Type B pancreatic cell (in vitro differentiated cells): Measurements from ENCODE around the gene ESYT2. TPM values are rescaled to one million over a fixed set of nuclear protein-coding genes. Genes with fewer than 3 reads are reported as not detected.
A peak's percentile ranks its signal among the peaks of the same experiment; 100 is the strongest.

ENCODE experiments used
- DNase-seq: peaks from one replicate; pipeline ENCODE4 v3.0.0; 2021; ENCODE audit warnings: mixed read lengths; ENCODE audit not compliant: unreplicated experiment; ENCODE audit errors: extremely low spot score
- H3K27ac Mint-ChIP-seq: 2 replicates; pipeline ENCODE4 v1.8.0; 2021; ENCODE audit warnings: mild to moderate bottlenecking, mixed read lengths
- H3K27me3 Mint-ChIP-seq: 2 replicates; pipeline ENCODE4 v1.8.0; 2021; ENCODE audit warnings: mixed read lengths
- H3K36me3 Mint-ChIP-seq: 2 replicates; pipeline ENCODE4 v1.8.0; 2021; ENCODE audit warnings: mixed read lengths
- H3K4me1 Mint-ChIP-seq: one replicate; pipeline ENCODE4 v1.8.0; 2021; ENCODE audit warnings: mixed read lengths; ENCODE audit not compliant: unreplicated experiment
- H3K4me3 Mint-ChIP-seq: 2 replicates; pipeline ENCODE4 v1.8.0; 2021; ENCODE audit warnings: mild to moderate bottlenecking, mixed read lengths
- H3K9me3 Mint-ChIP-seq: 2 replicates; pipeline ENCODE4 v1.8.0; 2021; ENCODE audit warnings: mixed read lengths
- total RNA-seq: library from RNA; stranded (reverse); gene quantifications from 2 replicates; pipeline ENCODE4 v1.2.1, GENCODE V29; 2021; ENCODE audit warnings: low replicate concordance
- TF ChIP-seq, protein P1 (sequence below): fragments of 200-600 bp; sonication (generic); conservative IDR thresholded peaks from 2 replicates; pipeline ENCODE4 v1.5.0; 2021; ENCODE audit warnings: antibody characterized with exemption, mild to moderate bottlenecking

Gene ESYT2
- total RNA-seq, 1 donor from 2014 or later, result 42.1 TPM

DNA sequence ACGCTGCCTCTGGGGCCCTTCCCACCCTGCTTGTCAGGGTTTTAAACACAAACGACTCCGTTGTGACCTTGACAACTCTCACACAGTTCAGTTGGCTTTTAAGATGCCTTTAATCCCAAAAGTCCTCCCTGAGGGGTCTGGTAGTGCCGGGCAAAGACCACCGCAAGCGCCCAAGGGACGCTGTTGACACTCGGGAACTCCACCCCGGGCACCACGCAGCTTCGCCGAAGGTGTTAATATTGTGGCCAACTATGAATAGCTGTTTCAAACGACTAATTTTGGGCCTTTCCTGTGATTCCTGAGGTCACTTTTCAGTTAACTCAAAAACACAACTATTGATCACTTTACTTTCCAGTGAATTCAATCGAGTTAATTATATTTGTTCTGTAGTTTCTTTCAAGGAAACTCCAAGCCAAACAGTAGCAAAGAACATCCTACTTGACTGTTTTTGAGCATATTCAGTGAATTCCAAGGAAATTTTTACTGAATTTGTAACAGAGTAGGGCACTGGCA, 958 bp upstream of the ESYT2 start:
- Mint-ChIP-seq H3K4me1 (peaks cover 16% of the 10 kb centered on the region), H3K4me3 (peak overlapping the region; percentile 86), H3K27ac (peak overlapping the region; percentile 94)

GRCh38 chr7:158829021-158829341, 328 bp downstream of the ESYT2 start:
- no peaks in the 10 kb centered on the region for H3K9me3 Mint-ChIP-seq
- H3K4me1 Mint-ChIP-seq, result peaks cover 10% of the 10 kb centered on the region
- H3K27ac Mint-ChIP-seq, result no peak overlapping the region
- peaks cover 14% of the 10 kb centered on the region for H3K36me3 Mint-ChIP-seq
- no peaks in the 10 kb centered on the region for H3K27me3 Mint-ChIP-seq
- peak overlapping the region; percentile 90 for H3K4me3 Mint-ChIP-seq
- TF ChIP-seq, protein P1, sequence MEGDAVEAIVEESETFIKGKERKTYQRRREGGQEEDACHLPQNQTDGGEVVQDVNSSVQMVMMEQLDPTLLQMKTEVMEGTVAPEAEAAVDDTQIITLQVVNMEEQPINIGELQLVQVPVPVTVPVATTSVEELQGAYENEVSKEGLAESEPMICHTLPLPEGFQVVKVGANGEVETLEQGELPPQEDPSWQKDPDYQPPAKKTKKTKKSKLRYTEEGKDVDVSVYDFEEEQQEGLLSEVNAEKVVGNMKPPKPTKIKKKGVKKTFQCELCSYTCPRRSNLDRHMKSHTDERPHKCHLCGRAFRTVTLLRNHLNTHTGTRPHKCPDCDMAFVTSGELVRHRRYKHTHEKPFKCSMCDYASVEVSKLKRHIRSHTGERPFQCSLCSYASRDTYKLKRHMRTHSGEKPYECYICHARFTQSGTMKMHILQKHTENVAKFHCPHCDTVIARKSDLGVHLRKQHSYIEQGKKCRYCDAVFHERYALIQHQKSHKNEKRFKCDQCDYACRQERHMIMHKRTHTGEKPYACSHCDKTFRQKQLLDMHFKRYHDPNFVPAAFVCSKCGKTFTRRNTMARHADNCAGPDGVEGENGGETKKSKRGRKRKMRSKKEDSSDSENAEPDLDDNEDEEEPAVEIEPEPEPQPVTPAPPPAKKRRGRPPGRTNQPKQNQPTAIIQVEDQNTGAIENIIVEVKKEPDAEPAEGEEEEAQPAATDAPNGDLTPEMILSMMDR, result no peak
- DNase-seq, result no peak

More for the DNA sequence above, 958 bp upstream of the ESYT2 start:
- Mint-ChIP-seq H3K36me3 (peaks cover 14% of the 10 kb centered on the region), H3K9me3 (no peaks in the 10 kb centered on the region), H3K27me3 (no peaks in the 10 kb centered on the region)
- no peak for DNase-seq
- TF ChIP-seq, protein P1, result no peak

DNA sequence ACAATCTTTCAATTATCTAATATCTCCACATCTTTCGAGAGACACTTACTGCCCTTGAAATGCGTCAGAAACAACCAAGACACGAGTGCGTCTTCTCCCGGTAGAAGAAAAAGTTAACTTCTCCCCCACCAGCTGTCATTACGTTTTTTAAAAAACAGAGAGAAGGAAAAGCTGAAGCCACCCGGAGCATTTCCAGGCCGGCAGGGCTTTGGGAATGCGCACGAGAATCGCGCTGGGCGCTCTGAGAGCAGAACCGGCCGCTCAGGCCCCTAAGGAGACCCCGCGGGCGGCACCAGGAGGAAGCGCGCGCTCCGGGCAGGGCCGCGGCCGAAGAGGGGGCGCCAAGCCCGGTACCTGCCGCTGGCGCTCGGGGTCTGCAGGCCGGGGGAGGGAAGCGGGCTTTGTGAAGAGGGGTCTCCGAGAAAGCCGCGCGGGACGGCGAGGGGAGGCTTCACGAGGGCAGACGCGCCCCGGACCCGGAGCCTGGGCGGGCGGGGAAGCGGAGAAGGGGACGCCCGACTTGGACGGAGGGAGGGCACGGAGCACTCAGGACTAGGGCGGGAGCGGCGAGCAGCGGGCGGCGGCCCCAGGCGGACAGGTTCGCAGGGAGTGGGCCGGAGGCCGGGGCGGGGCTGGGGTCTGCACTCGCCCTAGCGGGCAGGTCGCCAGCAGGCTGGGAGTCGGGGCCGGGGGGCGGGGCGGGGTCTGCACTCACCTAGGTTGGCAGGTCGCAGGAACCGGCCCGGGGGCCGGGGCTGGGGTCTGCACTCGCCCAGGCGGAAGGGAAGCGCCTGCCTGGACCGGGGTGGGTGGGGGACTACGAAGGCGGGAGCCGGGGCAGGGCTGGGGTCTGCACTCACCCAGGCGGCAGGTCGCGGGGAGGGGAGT, 932 bp downstream of the ESYT2 start:
- DNase-seq, result peak; percentile 74
- TF ChIP-seq, protein P1, result no peak
- peaks cover 10% of the 10 kb centered on the region for H3K4me1 Mint-ChIP-seq
- H3K27ac Mint-ChIP-seq, result peak overlapping the region; percentile 88
- peaks cover 14% of the 10 kb centered on the region for H3K36me3 Mint-ChIP-seq
- H3K4me3 Mint-ChIP-seq, result peak overlapping the region; percentile 90
- no peaks in the 10 kb centered on the region for H3K27me3 Mint-ChIP-seq
- H3K9me3 Mint-ChIP-seq, result no peaks in the 10 kb centered on the region

DNA sequence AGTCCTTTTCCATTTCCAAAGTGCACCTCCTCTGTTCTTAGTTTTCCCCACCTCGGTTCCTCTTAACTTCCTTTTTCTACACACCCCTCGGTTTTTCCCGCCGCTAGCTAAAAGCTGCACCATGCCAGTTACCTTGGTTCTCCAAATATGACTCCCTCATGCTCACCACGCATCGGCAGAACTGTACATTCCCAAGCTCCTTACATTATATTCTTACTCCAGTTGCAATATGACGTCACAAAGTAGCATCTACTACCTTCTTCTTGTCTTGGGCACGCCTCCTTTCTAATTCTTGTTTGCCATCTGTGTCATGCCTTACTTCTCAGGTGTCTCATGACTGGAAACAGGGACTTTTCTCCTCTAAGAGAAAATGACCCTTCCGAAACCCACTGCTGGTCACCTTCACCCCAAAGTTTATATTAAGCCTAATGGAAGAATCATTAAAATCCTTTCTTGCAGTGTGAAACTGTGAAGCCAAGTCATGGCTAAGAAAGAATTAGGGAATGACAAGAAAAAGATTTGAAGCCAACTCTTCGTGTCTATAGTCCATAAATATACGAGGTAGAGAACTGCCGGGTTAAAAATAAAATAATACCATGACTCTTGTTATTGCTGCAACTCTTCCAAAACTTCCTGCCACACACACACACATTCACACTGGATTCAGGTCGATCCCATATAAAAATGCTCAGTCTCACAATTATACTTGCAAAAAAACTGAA, 1.7 kb downstream of the ESYT2 start:
- Mint-ChIP-seq H3K36me3 (peaks cover 14% of the 10 kb centered on the region), H3K4me1 (peaks cover 10% of the 10 kb centered on the region), H3K27ac (peak overlapping the region; percentile 88), H3K27me3 (no peaks in the 10 kb centered on the region), H3K9me3 (no peaks in the 10 kb centered on the region), H3K4me3 (peak overlapping the region; percentile 90)
- TF ChIP-seq, protein P1, result no peak
- no peak for DNase-seq

DNA sequence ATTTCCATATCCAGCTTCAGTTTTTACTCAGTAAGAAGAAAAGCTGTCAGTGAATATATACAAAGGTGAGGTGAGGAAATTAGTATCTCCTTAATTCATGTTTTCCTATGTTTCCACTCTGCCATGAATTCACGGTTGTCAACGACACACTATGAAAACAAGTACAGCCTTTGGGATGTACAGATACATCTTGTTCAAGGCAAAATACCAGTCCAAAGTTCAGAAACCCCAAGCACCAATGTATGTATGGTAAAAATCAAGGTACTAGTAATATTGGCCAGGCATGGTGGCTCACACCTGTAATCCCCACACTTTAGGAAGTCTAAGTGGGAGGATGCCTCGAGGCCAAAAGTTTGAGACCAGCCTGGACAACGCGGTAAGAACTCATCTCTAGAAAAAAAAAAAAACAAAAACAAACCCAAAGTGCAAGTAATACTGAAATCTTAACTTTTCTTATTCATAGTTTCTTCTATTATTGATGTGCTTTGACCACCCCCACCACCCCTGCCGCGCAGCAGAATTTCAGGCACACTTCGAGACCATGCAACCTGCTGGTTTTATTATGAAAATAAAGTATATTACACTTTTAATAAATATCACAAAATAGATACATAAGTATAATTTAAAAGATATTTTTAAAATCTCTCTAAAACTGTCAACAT, 3.5 kb downstream of the ESYT2 start:
- H3K27ac Mint-ChIP-seq, result peak overlapping the region; percentile 50
- TF ChIP-seq, protein P1, result no peak
- peaks cover 23% of the 10 kb centered on the region for H3K4me1 Mint-ChIP-seq
- H3K4me3 Mint-ChIP-seq, result peak overlapping the region; percentile 8
- H3K36me3 Mint-ChIP-seq, result peaks cover 14% of the 10 kb centered on the region
- no peaks in the 10 kb centered on the region for H3K27me3 Mint-ChIP-seq
- H3K9me3 Mint-ChIP-seq, result no peaks in the 10 kb centered on the region
- DNase-seq, result no peak
